Endothelial cell of umbilical vein (primary cell): ENCODE results near the gene PRM3. TPM values are rescaled to one million over a fixed set of nuclear protein-coding genes. Genes with fewer than 3 reads are reported as not detected.

Experiments
- BruUV-seq: library from RNA; stranded (reverse); fragments of 400-500 nt; replicated peaks from 2 replicates; lab custom pipeline; 2021; lab: Mats Ljungman, UMichigan
- CTCF ChIA-PET: fragments of 300-600, 350-600 bp; sonication (Branson Sonifier 250); formaldehyde crosslinking; loops from one replicate; lab custom pipeline; 2021; ENCODE audit warnings: antibody characterized with exemption, inconsistent platforms; lab: Charles Lee
- POLR2A ChIA-PET: fragments of 300-600, 350-600 bp; sonication (Branson Sonifier 250); formaldehyde crosslinking; loops from one replicate; lab custom pipeline; 2021; ENCODE audit warnings: antibody characterized with exemption, inconsistent platforms; lab: Charles Lee
- DNase-seq: peaks from one replicate; pipeline ENCODE4 v3.0.0-alpha.2; 2011; ENCODE audit warnings: low read depth, low spot score
- FAIRE-seq: peaks from 2 replicates; lab custom pipeline; 2011; peaks lifted over from hg19 to GRCh38; lab: Jason Lieb, UNC
- H2AFZ ChIP-seq: 2 replicates; pipeline ENCODE4 v1.6.0; 2012; ENCODE audit warnings: low read depth, low read length, control low read depth, inconsistent platforms
- H3K27ac ChIP-seq: 2 replicates; pipeline ENCODE4 v1.5.1; 2011; ENCODE audit warnings: low read depth, mild to moderate bottlenecking, control low read depth, low read length, moderate library complexity; ENCODE audit not compliant: insufficient read depth
- H3K27me3 ChIP-seq, 2 experiments: 2 replicates each; pipeline versions ENCODE4 v1.6.0 to v1.6.1; 2011; ENCODE audit warnings: low read length in 2 of 2, mixed read lengths in 1 of 2; ENCODE audit not compliant: control insufficient read depth in 2 of 2, insufficient read depth in 2 of 2
- H3K36me3 ChIP-seq, 2 experiments: 2 replicates in 1 of 2; 3 replicates in 1 of 2; pipeline ENCODE4 v1.5.1; 2011; ENCODE audit warnings: low read length in 2 of 2, mild to moderate bottlenecking in 1 of 2, moderate library complexity in 1 of 2; ENCODE audit not compliant: control insufficient read depth in 2 of 2, insufficient read depth in 2 of 2; ENCODE audit errors: extremely low read depth in 1 of 2
- H3K4me1 ChIP-seq: 3 replicates; pipeline ENCODE4 v1.5.1; 2011; ENCODE audit warnings: mild to moderate bottlenecking, low read length; ENCODE audit not compliant: control insufficient read depth, insufficient read depth; ENCODE audit errors: extremely low read depth
- H3K4me2 ChIP-seq: 2 replicates; pipeline ENCODE4 v1.6.1; 2011; ENCODE audit warnings: low read length, control low read depth, mixed read lengths; ENCODE audit not compliant: insufficient read depth
- H3K4me3 ChIP-seq, 3 experiments: fragments of 200-600 bp in 1 of 3; sonication (generic), shearing (Covaris generic) in 1 of 3; replicated peaks in 1 of 3; 2 replicates each; pipeline ENCODE4 v1.5.1; 2011 to 2016; ENCODE audit warnings: control low read depth in 3 of 3, low read length in 3 of 3, mild to moderate bottlenecking in 2 of 3, inconsistent platforms in 1 of 3, low read depth in 1 of 3, moderate library complexity in 1 of 3; ENCODE audit not compliant: insufficient read depth in 1 of 3
- H3K79me2 ChIP-seq: 2 replicates; pipeline ENCODE4 v1.6.0; 2012; ENCODE audit warnings: low read length, inconsistent platforms; ENCODE audit not compliant: control insufficient read depth, insufficient read depth
- H3K9ac ChIP-seq: replicated peaks from 2 replicates; pipeline ENCODE3; 2011; ENCODE audit warnings: low read length, control low read depth; ENCODE audit not compliant: insufficient read depth; ENCODE audit errors: extremely low read depth
- H3K9me1 ChIP-seq: replicated peaks from 3 replicates; pipeline ENCODE4 v1.6.0; 2011; ENCODE audit warnings: mild to moderate bottlenecking, low read length; ENCODE audit not compliant: control insufficient read depth, insufficient read depth; ENCODE audit errors: extremely low read depth
- H3K9me3 ChIP-seq: replicated peaks from 2 replicates; pipeline ENCODE4 v1.5.1; 2012; ENCODE audit warnings: low read length, inconsistent platforms; ENCODE audit not compliant: control insufficient read depth, insufficient read depth
- H4K20me1 ChIP-seq: replicated peaks from 2 replicates; pipeline ENCODE3; 2011; ENCODE audit warnings: mild to moderate bottlenecking, low read length; ENCODE audit not compliant: control insufficient read depth, insufficient read depth; ENCODE audit errors: extremely low read depth
- EZH2 ChIP-seq: IDR thresholded peaks from 2 replicates; pipeline ENCODE4 v1.6.1; 2012; ENCODE audit warnings: borderline replicate concordance, low read depth, mild to moderate bottlenecking, moderate library complexity, low read length, inconsistent platforms; ENCODE audit not compliant: severe bottlenecking
- FOS ChIP-seq: IDR thresholded peaks from 2 replicates; pipeline ENCODE4 v1.6.1; 2011; ENCODE audit warnings: mild to moderate bottlenecking, low read length, moderate library complexity, borderline replicate concordance; ENCODE audit not compliant: insufficient read depth
- GATA2 ChIP-seq: IDR thresholded peaks from 2 replicates; pipeline ENCODE4 v1.7.0; 2011; ENCODE audit warnings: low read depth, mild to moderate bottlenecking, moderate library complexity, mixed read lengths, low read length; ENCODE audit not compliant: insufficient read length, insufficient read depth
- JUN ChIP-seq: IDR thresholded peaks from 2 replicates; pipeline ENCODE4 v1.6.1; 2011; ENCODE audit warnings: borderline replicate concordance, low read depth; ENCODE audit not compliant: insufficient read length, insufficient read depth
- MYC ChIP-seq: IDR thresholded peaks from one replicate; pipeline ENCODE4 v1.6.1; 2011; ENCODE audit warnings: mild to moderate bottlenecking, low read depth, low read length
- POLR2A ChIP-seq: IDR thresholded peaks from 2 replicates; pipeline ENCODE4 v1.6.1; 2012; ENCODE audit warnings: low read depth, mild to moderate bottlenecking, control low read depth, low read length
- POLR2AphosphoS5 ChIP-seq: IDR thresholded peaks from 2 replicates; pipeline ENCODE4 v1.6.1; 2012; ENCODE audit warnings: low read depth, mild to moderate bottlenecking, control low read depth, low read length, moderate library complexity; ENCODE audit not compliant: insufficient read depth
- dilution Hi-C: fragments of 300-500 bp; cut with MboI; formaldehyde crosslinking; loops from one replicate; pipeline ENCODE4 v1.15.0; 2019; ENCODE audit warnings: low sequenced_read_pairs; ENCODE audit not compliant: extremely low pct_ligation_motif_present
- intact Hi-C: fragments of 100-400 bp; cut with micrococcal nuclease; formaldehyde crosslinking; loops from one replicate; pipeline ENCODE4 v1.10.0; 2022
- polyA plus RNA-seq, 4 experiments: library from polyadenylated mRNA; depleted of rRNA in 3 of 4; stranded (reverse) in 3 of 4; unstranded in 1 of 4; fragments of >200 nt; gene quantifications; 2 replicates each; pipeline versions ENCODE4 v1.2.1 to v1.2.3, GENCODE V29; 2011 to 2012; ENCODE audit warnings: missing spikeins in 1 of 4
- total RNA-seq: library from RNA; stranded (reverse); gene quantifications from 2 replicates; pipeline ENCODE4 v1.2.3, GENCODE V29; 2021
- TF ChIP-seq, protein P1 (sequence below), 2 donors: IDR thresholded peaks; 1 replicate in 1 of 2; 2 replicates in 1 of 2; pipeline ENCODE4 v1.5.1; 2011; ENCODE audit warnings: low read length in 2 of 2, mild to moderate bottlenecking in 2 of 2, moderate library complexity in 2 of 2, control low read depth in 1 of 2, inconsistent platforms in 1 of 2, low read depth in 1 of 2; ENCODE audit not compliant: insufficient read depth in 1 of 2; ENCODE audit errors: extremely low read depth in 1 of 2
- TF ChIP-seq, protein P2 (sequence below): IDR thresholded peaks from 2 replicates; pipeline ENCODE4 v1.6.1; 2011; ENCODE audit not compliant: insufficient read depth, insufficient read length

Gene PRM3
- total and polyA plus RNA-seq, 2 donors (not counting 3 experiments of a cell fraction or from before 2014, with no cell fraction given) = not detected

DNA sequence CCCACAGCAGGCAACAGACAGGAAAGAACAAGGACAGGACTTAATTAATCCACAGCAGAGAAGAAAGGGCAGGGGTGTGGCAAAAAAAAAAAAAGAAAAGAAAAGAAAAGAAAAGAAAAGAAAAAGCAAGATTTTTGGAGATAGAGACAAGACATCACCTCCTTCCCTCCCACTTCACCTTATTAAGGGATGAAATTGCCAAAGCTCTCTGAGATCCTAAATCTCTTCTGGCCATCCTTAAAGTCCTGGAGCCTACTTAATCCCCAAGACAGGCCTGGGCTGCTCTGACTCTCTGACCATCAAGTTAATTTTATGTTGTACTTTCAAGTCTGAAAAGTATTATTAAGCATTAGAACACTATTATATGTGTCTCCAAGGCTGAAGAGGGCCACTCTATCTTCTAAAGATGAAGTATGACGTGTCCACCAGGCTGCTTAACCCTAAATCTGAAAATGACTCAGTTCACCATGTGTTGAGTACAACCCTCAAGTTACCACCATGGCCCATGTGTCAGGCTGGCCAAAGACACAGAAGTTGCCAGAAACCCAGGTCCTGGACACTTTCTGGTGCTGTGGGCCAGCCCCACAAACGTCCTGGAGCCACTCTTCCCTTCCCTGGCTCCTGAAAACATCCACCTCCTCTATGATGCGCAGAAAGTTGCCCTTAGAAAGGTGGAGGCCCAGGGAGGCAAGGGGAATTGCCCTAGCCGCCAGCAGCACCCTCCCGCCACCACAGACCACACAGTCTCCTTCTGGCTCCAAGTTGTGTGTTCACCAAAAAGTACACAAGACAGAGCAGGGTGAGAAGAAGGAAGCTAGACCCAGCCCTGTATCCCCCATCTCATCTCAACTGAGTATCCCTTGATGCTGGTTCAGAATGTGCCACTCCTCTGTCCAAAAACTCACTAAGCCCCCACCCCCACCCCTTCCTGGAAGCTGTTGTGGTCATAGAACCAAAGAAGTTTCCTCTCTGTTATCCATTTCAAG, 20.1 kb downstream of the PRM3 start:
- DNase-seq (no peak), FAIRE-seq (no peak)
- Histone ChIP-seq H3K27ac (no peak overlapping the region), H2AFZ (no peak overlapping the region), H3K9ac (no peak overlapping the region), H3K79me2 (no peaks in the 10 kb centered on the region), H3K4me3 (no peak overlapping the region), H3K36me3 (no peaks in the 10 kb centered on the region), H4K20me1 (no peaks in the 10 kb centered on the region), H3K4me2 (no peak overlapping the region), H3K27me3 (peaks cover 0 to 1% of the 10 kb centered on the region in 2 experiments), H3K9me1 (no peaks in the 10 kb centered on the region), H3K4me1 (peaks cover 10% of the 10 kb centered on the region), H3K9me3 (no peaks in the 10 kb centered on the region)
- no TSS peak for BruUV-seq
- ChIA-PET CTCF (interaction anchor here (1.0 to 8.3 kb wide), 4 partner anchors 12 to 290 kb away, joined by 3 to 347 read pairs (median 3); no protein-coding TSS in a partner anchor), POLR2A (no interaction called here)
- TF ChIP-seq POLR2A (no peak), MYC (no peak), JUN (no peak), POLR2AphosphoS5 (no peak), GATA2 (no peak), EZH2 (no peak), FOS (no peak)
- TF ChIP-seq, protein P1, sequence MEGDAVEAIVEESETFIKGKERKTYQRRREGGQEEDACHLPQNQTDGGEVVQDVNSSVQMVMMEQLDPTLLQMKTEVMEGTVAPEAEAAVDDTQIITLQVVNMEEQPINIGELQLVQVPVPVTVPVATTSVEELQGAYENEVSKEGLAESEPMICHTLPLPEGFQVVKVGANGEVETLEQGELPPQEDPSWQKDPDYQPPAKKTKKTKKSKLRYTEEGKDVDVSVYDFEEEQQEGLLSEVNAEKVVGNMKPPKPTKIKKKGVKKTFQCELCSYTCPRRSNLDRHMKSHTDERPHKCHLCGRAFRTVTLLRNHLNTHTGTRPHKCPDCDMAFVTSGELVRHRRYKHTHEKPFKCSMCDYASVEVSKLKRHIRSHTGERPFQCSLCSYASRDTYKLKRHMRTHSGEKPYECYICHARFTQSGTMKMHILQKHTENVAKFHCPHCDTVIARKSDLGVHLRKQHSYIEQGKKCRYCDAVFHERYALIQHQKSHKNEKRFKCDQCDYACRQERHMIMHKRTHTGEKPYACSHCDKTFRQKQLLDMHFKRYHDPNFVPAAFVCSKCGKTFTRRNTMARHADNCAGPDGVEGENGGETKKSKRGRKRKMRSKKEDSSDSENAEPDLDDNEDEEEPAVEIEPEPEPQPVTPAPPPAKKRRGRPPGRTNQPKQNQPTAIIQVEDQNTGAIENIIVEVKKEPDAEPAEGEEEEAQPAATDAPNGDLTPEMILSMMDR (IDR thresholded peaks at IDR 0.05; ENCODE audit: extremely low read depth in 1 of 2, insufficient read depth in 1 of 2, low read depth in 1 of 2, low read length in 2 of 2) = no peak
- TF ChIP-seq, protein P2, sequence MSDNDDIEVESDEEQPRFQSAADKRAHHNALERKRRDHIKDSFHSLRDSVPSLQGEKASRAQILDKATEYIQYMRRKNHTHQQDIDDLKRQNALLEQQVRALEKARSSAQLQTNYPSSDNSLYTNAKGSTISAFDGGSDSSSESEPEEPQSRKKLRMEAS = no peak
- dilution Hi-C loops (no loop called here), intact Hi-C loops (loop anchor here (10.0 kb wide), 1 partner anchor 61 kb away; no protein-coding TSS in a partner anchor)
